Calu3 (cell line): ENCODE data around the gene ZNF536. TPM values are rescaled to one million over a fixed set of nuclear protein-coding genes. Genes with fewer than 3 reads are reported as not detected.

Experiments used
- BruUV-seq: library from RNA; stranded (reverse); fragments of 400-500 nt; replicated peaks from 2 replicates; lab custom pipeline; 2021; lab: Mats Ljungman, UMichigan
- CTCF ChIA-PET: fragments of 300-600 bp; sonication (Branson Sonifier 250); formaldehyde crosslinking; loops from one replicate; lab custom pipeline; 2022; ENCODE audit warnings: antibody characterized with exemption; lab: Charles Lee
- DNase-seq: peaks from one replicate; pipeline ENCODE4 v3.0.0; 2022
- H3K27ac Mint-ChIP-seq: one replicate; pipeline ENCODE4 v1.8.0; 2022; ENCODE audit warnings: mixed read lengths; ENCODE audit not compliant: unreplicated experiment
- H3K27me3 Mint-ChIP-seq: one replicate; pipeline ENCODE4 v1.8.0; 2022; ENCODE audit warnings: mixed read lengths; ENCODE audit not compliant: unreplicated experiment
- H3K36me3 Mint-ChIP-seq: one replicate; pipeline ENCODE4 v1.8.0; 2022; ENCODE audit warnings: mild to moderate bottlenecking, moderate library complexity, mixed read lengths; ENCODE audit not compliant: insufficient read depth, unreplicated experiment
- H3K4me1 Mint-ChIP-seq: one replicate; pipeline ENCODE4 v1.8.0; 2022; ENCODE audit warnings: mild to moderate bottlenecking, low read depth, mixed read lengths; ENCODE audit not compliant: unreplicated experiment
- H3K4me3 Mint-ChIP-seq: one replicate; pipeline ENCODE4 v1.8.0; 2022; ENCODE audit warnings: mild to moderate bottlenecking, low read depth, moderate library complexity, mixed read lengths; ENCODE audit not compliant: unreplicated experiment
- H3K9me3 Mint-ChIP-seq: one replicate; pipeline ENCODE4 v1.8.0; 2022; ENCODE audit warnings: low read depth, mixed read lengths; ENCODE audit not compliant: unreplicated experiment
- CTCF ChIP-seq: fragments of 200-600 bp; IDR thresholded peaks from one replicate; pipeline ENCODE4 v1.8.0; 2022; ENCODE audit warnings: antibody characterized with exemption; ENCODE audit not compliant: unreplicated experiment
- intact Hi-C: fragments of 100-400 bp; cut with micrococcal nuclease; formaldehyde crosslinking; loops from one replicate; pipeline ENCODE4 v1.10.0; 2022; ENCODE audit not compliant: unreplicated experiment
- total RNA-seq: library from RNA; stranded (reverse); gene quantifications from 2 replicates; pipeline ENCODE4 v1.2.3, GENCODE V29; 2022

ZNF536 gene
- total RNA-seq, 1 experiment from 2014 or later = not detected

DNA sequence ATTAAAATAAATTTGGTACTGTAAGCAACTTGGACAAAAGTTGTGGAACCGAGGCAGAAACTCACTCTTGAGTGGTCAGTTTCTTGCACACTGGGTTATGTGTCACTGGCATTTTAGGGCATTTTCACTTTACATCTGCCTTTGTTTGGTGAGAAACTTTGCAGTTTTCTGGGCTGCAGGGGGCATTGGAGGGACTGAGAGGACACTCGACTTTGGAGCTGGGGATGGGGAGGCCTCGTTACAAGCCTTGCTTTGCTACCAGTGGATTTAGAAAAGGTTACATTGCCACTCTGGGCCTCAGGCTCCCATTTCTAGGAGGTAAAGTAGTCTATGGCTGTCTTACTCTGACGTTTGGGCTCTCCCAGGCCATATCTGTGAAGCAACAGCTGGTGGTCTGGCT, 41.9 kb upstream of the ZNF536 start:
- DNase-seq = no peak
- no peak overlapping the region for H3K27ac Mint-ChIP-seq
- intact Hi-C loops = no loop called here

GRCh38 chr19:30332445-30333234, 39.5 kb upstream of the ZNF536 start:
- no peaks in the 10 kb centered on the region for H3K36me3 Mint-ChIP-seq
- CTCF ChIA-PET = no interaction called here
- no peak overlapping the region for H3K4me3 Mint-ChIP-seq
- TF ChIP-seq CTCF = no peak
- intact Hi-C loops = no loop called here
- H3K27me3 Mint-ChIP-seq = no peaks in the 10 kb centered on the region
- peaks cover 17% of the 10 kb centered on the region for H3K9me3 Mint-ChIP-seq
- H3K27ac Mint-ChIP-seq = no peak overlapping the region
- no peaks in the 10 kb centered on the region for H3K4me1 Mint-ChIP-seq
- DNase-seq = no peak
- no TSS peak for BruUV-seq

More for the DNA sequence above, 41.9 kb upstream of the ZNF536 start:
- BruUV-seq = no TSS peak
- Mint-ChIP-seq H3K9me3 (peaks cover 14% of the 10 kb centered on the region), H3K36me3 (no peaks in the 10 kb centered on the region), H3K4me1 (no peaks in the 10 kb centered on the region), H3K27me3 (no peaks in the 10 kb centered on the region), H3K4me3 (no peak overlapping the region)
- TF ChIP-seq CTCF = no peak
- CTCF ChIA-PET = interaction anchor here (0.6 kb wide), 1 partner anchor 734 kb away, joined by 7 read pairs; no protein-coding TSS in a partner anchor

- Mint-ChIP-seq H3K36me3 (no peaks in the 10 kb centered on the region), H3K27ac (no peak overlapping the region), H3K9me3 (peaks cover 17% of the 10 kb centered on the region), H3K4me3 (no peak overlapping the region), H3K27me3 (no peaks in the 10 kb centered on the region), H3K4me1 (no peaks in the 10 kb centered on the region)
- CTCF ChIA-PET = no interaction called here
- intact Hi-C loops = no loop called here
- no TSS peak for BruUV-seq
- no peak for DNase-seq
- TF ChIP-seq CTCF = no peak
These were observed 38.7 kb upstream of the ZNF536 start for GRCh38 chr19:30333291-30334065.

DNA sequence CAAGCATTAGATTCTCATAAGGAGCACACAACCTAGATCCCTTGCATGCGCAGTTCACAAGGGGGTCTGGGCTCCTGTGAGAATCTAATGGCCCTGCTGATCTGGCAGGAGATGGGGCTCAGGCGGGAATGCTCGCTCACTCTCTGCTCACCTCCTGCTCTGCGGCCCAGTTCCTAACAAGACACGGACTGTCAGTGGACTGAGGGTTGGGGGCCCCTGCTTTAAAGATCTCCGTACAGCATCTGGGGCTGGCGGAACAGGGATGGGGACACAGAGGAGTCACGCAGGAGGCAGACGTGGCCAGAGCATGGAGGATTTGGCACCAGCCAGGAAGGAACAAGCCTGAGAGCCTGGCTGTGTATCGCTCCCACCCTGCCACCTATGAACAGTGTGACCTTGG, 37.3 kb upstream of the ZNF536 start:
- no peak for DNase-seq
- Mint-ChIP-seq H3K4me3 (no peak overlapping the region), H3K27ac (no peak overlapping the region), H3K27me3 (no peaks in the 10 kb centered on the region), H3K4me1 (no peaks in the 10 kb centered on the region), H3K36me3 (no peaks in the 10 kb centered on the region), H3K9me3 (peaks cover 17% of the 10 kb centered on the region)
- CTCF ChIA-PET = no interaction called here
- no TSS peak for BruUV-seq
- TF ChIP-seq CTCF = no peak
- intact Hi-C loops = no loop called here
